GM12892 (cell line): ENCODE data around the gene JAG2.

Experiments
- POLR2A ChIP-seq: IDR thresholded peaks from 2 replicates; pipeline ENCODE4 v1.6.1; 2011; ENCODE audit warnings: low read depth, low read length, control low read depth
- POLR2AphosphoS5 ChIP-seq: IDR thresholded peaks from 2 replicates; pipeline ENCODE4 v1.6.1; 2011; ENCODE audit warnings: low read depth, low read length, control low read depth

DNA sequence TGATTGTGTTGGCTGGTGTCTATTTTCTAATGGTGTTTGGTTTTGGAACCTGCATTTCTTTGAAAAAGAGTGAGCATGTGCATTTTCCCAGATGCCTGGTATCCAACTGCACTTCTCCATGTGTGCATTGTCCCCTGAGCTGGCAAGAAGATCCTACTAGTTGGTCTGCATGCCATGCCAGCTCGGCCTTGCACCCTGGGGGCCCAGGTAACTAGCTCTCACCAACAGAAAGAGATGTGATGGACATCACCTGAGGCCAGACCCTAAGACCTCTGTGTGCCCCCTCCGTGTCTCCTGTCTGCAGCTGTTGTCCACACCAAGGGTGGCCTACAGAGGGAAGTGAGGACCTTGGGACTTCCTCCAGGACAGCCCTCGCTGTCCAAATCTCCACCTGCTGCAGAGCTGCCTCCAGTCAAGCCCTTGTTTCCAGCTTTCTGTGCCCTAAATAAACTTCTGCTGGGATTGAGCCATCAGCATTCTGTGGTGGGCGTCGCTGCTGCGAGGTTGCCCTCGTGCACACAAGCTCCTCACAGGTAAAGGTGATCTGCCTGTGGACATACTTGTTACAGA is 73.3 kb downstream of the JAG2 start:
- TF ChIP-seq POLR2A (no peak), POLR2AphosphoS5 (no peak)
